ENCODE data around the gene AOPEP.

- TF ChIP-seq CTCF (IDR thresholded peaks at IDR 0.05) (no peak), EZH2phosphoT487 (IDR thresholded peaks at IDR 0.05) (no peak)
These were observed 91.0 kb downstream of the AOPEP start for GRCh38 chr9:94817291-94818177.
